H9 (cell line): Measurements from ENCODE around the gene F2R. TPM values are rescaled to one million over a fixed set of nuclear protein-coding genes. Genes with fewer than 3 reads are reported as not detected.

Source experiments
- DNase-seq: peaks from one replicate; pipeline ENCODE4 v3.0.0-alpha.2; 2017
- H2AFZ ChIP-seq: one replicate; pipeline ENCODE4 v1.6.1; 2013; ENCODE audit warnings: mild to moderate bottlenecking, low read length, control low read depth, moderate library complexity
- H2AK5ac ChIP-seq: 2 replicates; pipeline ENCODE4 v1.6.1; 2013; ENCODE audit warnings: low read length, control low read depth, mixed read lengths; ENCODE audit not compliant: insufficient read length
- H2BK120ac ChIP-seq: one replicate; pipeline ENCODE4 v1.6.1; 2013; ENCODE audit warnings: low read depth, mild to moderate bottlenecking, low read length, control low read depth, inconsistent platforms; ENCODE audit not compliant: poor library complexity, severe bottlenecking
- H2BK12ac ChIP-seq: 2 replicates; pipeline ENCODE4 v1.6.1; 2013; ENCODE audit warnings: low read length, control low read depth, mixed read lengths, low read depth; ENCODE audit not compliant: insufficient read length
- H2BK15ac ChIP-seq: 2 replicates; pipeline ENCODE4 v1.6.1; 2013; ENCODE audit warnings: low read depth, low read length, control low read depth
- H2BK20ac ChIP-seq: one replicate; pipeline ENCODE4 v1.6.1; 2013; ENCODE audit warnings: low read depth, mild to moderate bottlenecking, low read length, control low read depth, inconsistent platforms; ENCODE audit not compliant: poor library complexity, severe bottlenecking
- H2BK5ac ChIP-seq: 2 replicates; pipeline ENCODE4 v1.6.1; 2013; ENCODE audit warnings: low read length, control low read depth, mixed read lengths; ENCODE audit not compliant: insufficient read length
- H3K14ac ChIP-seq: 2 replicates; pipeline ENCODE4 v1.6.1; 2013; ENCODE audit warnings: low read length, control low read depth; ENCODE audit not compliant: insufficient read depth
- H3K18ac ChIP-seq: 2 replicates; pipeline ENCODE4 v1.6.1; 2013; ENCODE audit warnings: low read depth, mild to moderate bottlenecking, mixed read lengths, low read length, control low read depth; ENCODE audit not compliant: insufficient read length
- H3K23ac ChIP-seq: 2 replicates; pipeline ENCODE4 v1.6.1; 2013; ENCODE audit warnings: low read length, control low read depth, mixed read lengths, low read depth; ENCODE audit not compliant: insufficient read length
- H3K23me2 ChIP-seq: 2 replicates; pipeline ENCODE4 v1.6.1; 2013; ENCODE audit warnings: low read depth, mild to moderate bottlenecking, mixed read lengths, low read length, control low read depth; ENCODE audit not compliant: insufficient read length, poor library complexity, severe bottlenecking
- H3K27ac ChIP-seq: 2 replicates; pipeline ENCODE4 v1.5.1; 2013; ENCODE audit warnings: low read length, control low read depth, mixed read lengths, low read depth; ENCODE audit not compliant: insufficient read length
- H3K27me3 ChIP-seq: 2 replicates; pipeline ENCODE4 v1.6.1; 2013; ENCODE audit warnings: low read length, control low read depth, inconsistent platforms; ENCODE audit not compliant: insufficient read depth
- H3K4ac ChIP-seq: 2 replicates; pipeline ENCODE4 v1.6.1; 2013; ENCODE audit warnings: low read depth, mild to moderate bottlenecking, control low read depth, inconsistent platforms, low read length, moderate library complexity
- H3K4me1 ChIP-seq: 2 replicates; pipeline ENCODE4 v1.6.1; 2013; ENCODE audit warnings: low read length, control low read depth, inconsistent platforms; ENCODE audit not compliant: insufficient read depth
- H3K4me2 ChIP-seq: 2 replicates; pipeline ENCODE4 v1.6.1; 2013; ENCODE audit warnings: low read length, control low read depth, mixed read lengths; ENCODE audit not compliant: insufficient read length, insufficient read depth
- H3K56ac ChIP-seq: 2 replicates; pipeline ENCODE4 v1.6.1; 2013; ENCODE audit warnings: low read depth, mild to moderate bottlenecking, mixed read lengths, low read length, control low read depth; ENCODE audit not compliant: insufficient read length
- H3K79me1 ChIP-seq: 2 replicates; pipeline ENCODE4 v1.6.1; 2013; ENCODE audit warnings: low read depth, mild to moderate bottlenecking, moderate library complexity, low read length, control low read depth, inconsistent platforms; ENCODE audit not compliant: insufficient read depth, poor library complexity, severe bottlenecking
- H3K79me2 ChIP-seq: 2 replicates; pipeline ENCODE4 v1.6.1; 2013; ENCODE audit warnings: low read length, control low read depth, inconsistent platforms; ENCODE audit not compliant: insufficient read depth
- H3K9ac ChIP-seq: 2 replicates; pipeline ENCODE4 v1.6.1; 2013; ENCODE audit warnings: low read length, control low read depth, mixed read lengths; ENCODE audit not compliant: insufficient read length; ENCODE audit errors: extremely low read depth
- H3K9me3 ChIP-seq: one replicate; pipeline ENCODE4 v1.6.1; 2013; ENCODE audit warnings: low read depth, low read length, inconsistent platforms; ENCODE audit not compliant: control insufficient read depth
- H3T11ph ChIP-seq: one replicate; pipeline ENCODE4 v1.6.1; 2013; ENCODE audit warnings: mild to moderate bottlenecking, low read length, control low read depth, inconsistent platforms
- H4K20me1 ChIP-seq: one replicate; pipeline ENCODE4 v1.6.1; 2013; ENCODE audit not compliant: control insufficient read depth, insufficient read length, insufficient read depth
- H4K5ac ChIP-seq: 2 replicates; pipeline ENCODE4 v1.6.1; 2013; ENCODE audit warnings: low read depth, mild to moderate bottlenecking, mixed read lengths, low read length, control low read depth; ENCODE audit not compliant: insufficient read length
- H4K8ac ChIP-seq: replicated peaks from 2 replicates; pipeline ENCODE4 v1.6.1; 2013; ENCODE audit warnings: low read length, control low read depth, mixed read lengths, low read depth; ENCODE audit not compliant: insufficient read length
- H4K91ac ChIP-seq: 2 replicates; pipeline ENCODE4 v1.6.1; 2013; ENCODE audit warnings: low read depth, mild to moderate bottlenecking, moderate library complexity, mixed read lengths, low read length, control low read depth; ENCODE audit not compliant: insufficient read length
- H3K27ac Mint-ChIP-seq, 3 experiments: 2 replicates in 2 of 3; 3 replicates in 1 of 3; pipeline ENCODE4 v1.8.0; 2020 to 2021; ENCODE audit warnings: mixed read lengths in 3 of 3, mild to moderate bottlenecking in 1 of 3, moderate library complexity in 1 of 3
- H3K27me3 Mint-ChIP-seq: 2 replicates; pipeline ENCODE4 v1.8.0; 2021; ENCODE audit warnings: low read depth, mild to moderate bottlenecking, moderate library complexity, mixed read lengths
- H3K36me3 Mint-ChIP-seq, 3 experiments: 2 replicates in 2 of 3; 3 replicates in 1 of 3; pipeline ENCODE4 v1.8.0; 2020 to 2021; ENCODE audit warnings: low read depth in 3 of 3, mixed read lengths in 3 of 3; ENCODE audit not compliant: insufficient read depth in 1 of 3
- H3K4me1 Mint-ChIP-seq, 2 experiments: 2 replicates each; pipeline ENCODE4 v1.8.0; 2020; ENCODE audit warnings: mixed read lengths in 2 of 2
- H3K4me3 Mint-ChIP-seq, 2 experiments: 2 replicates in 1 of 2; 3 replicates in 1 of 2; pipeline ENCODE4 v1.8.0; 2020 to 2021; ENCODE audit warnings: mild to moderate bottlenecking in 2 of 2, mixed read lengths in 2 of 2, moderate library complexity in 1 of 2
- H3K9me3 Mint-ChIP-seq, 2 experiments: 2 replicates in 1 of 2; 3 replicates in 1 of 2; pipeline ENCODE4 v1.8.0; 2020; ENCODE audit warnings: mild to moderate bottlenecking in 2 of 2, mixed read lengths in 2 of 2, moderate library complexity in 1 of 2
- WGBS: extraction: QIAGEN DNeasy Blood & Tissue Kit; methylation state at CpG from one replicate; pipeline ENCODE4 v1.1.7; 2013; ENCODE audit warnings: missing lambda C conversion rate, low lambda C conversion rate, mixed read lengths; ENCODE audit not compliant: insufficient read length; ENCODE audit errors: extremely low coverage; 5-methylcytosine and 5-hydroxymethylcytosine counted together
- total RNA-seq: library from RNA; stranded (reverse); gene quantifications from 2 replicates; pipeline ENCODE4 v1.2.1, GENCODE V29; 2021
- TF ChIP-seq, protein P1 (sequence below): fragments of 200-600 bp; sonication (generic); conservative IDR thresholded peaks from 3 replicates; pipeline ENCODE4 v1.8.0; 2021; ENCODE audit warnings: antibody characterized with exemption, mild to moderate bottlenecking

F2R gene
- total RNA-seq, 1 experiment from 2014 or later = 14.8 TPM

DNA sequence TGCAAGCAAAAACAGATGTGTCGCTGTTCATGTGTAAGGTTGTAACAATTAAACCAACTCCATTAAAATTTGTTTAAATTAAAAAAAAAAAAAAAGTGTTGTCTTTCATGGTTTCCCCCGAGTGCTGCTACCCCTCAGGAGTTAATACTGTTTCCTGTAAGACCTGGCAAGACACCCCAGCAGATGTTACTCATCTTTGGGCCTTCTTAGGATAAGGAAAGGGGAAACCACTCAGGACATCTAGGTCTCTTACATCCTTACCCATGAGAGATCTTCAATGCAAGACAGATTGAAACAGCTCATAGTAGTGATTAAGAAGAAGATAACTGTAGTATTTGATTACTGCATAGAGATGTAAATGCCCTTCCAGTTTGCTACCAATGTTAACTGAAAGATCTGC, 33.5 kb upstream of the F2R start:
- no peak overlapping the region for H3K18ac ChIP-seq
- no peak overlapping the region for H3K4me2 ChIP-seq
- no peak for DNase-seq
- no peak overlapping the region for H3K27ac Mint-ChIP-seq
- no peaks in the 10 kb centered on the region for H3K79me2 ChIP-seq
- no peak overlapping the region for H4K8ac ChIP-seq
- no peaks in the 10 kb centered on the region for H4K20me1 ChIP-seq
- H3K4me1 ChIP-seq = no peaks in the 10 kb centered on the region
- H3K4ac ChIP-seq = no peak overlapping the region
- H3K36me3 Mint-ChIP-seq = peaks cover 0 to 10% (median 0%) of the 10 kb centered on the region in 3 experiments; a peak in 3 of 7 replicates
- no peaks in the 10 kb centered on the region; the same call in 1 of the 2 replicates for H3K27me3 ChIP-seq
- H3T11ph ChIP-seq = no peak overlapping the region
- no peak overlapping the region for H4K91ac ChIP-seq
- H2BK12ac ChIP-seq = no peak overlapping the region
- H3K27ac ChIP-seq = no peak overlapping the region
- no peak overlapping the region for H3K56ac ChIP-seq
- H3K14ac ChIP-seq = no peak overlapping the region
- TF ChIP-seq, protein P1, sequence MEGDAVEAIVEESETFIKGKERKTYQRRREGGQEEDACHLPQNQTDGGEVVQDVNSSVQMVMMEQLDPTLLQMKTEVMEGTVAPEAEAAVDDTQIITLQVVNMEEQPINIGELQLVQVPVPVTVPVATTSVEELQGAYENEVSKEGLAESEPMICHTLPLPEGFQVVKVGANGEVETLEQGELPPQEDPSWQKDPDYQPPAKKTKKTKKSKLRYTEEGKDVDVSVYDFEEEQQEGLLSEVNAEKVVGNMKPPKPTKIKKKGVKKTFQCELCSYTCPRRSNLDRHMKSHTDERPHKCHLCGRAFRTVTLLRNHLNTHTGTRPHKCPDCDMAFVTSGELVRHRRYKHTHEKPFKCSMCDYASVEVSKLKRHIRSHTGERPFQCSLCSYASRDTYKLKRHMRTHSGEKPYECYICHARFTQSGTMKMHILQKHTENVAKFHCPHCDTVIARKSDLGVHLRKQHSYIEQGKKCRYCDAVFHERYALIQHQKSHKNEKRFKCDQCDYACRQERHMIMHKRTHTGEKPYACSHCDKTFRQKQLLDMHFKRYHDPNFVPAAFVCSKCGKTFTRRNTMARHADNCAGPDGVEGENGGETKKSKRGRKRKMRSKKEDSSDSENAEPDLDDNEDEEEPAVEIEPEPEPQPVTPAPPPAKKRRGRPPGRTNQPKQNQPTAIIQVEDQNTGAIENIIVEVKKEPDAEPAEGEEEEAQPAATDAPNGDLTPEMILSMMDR = no peak
- H3K27me3 Mint-ChIP-seq = no peaks in the 10 kb centered on the region
- no peaks in the 10 kb centered on the region for H3K9me3 Mint-ChIP-seq
- H2AFZ ChIP-seq = no peak overlapping the region
- no peaks in the 10 kb centered on the region for H3K79me1 ChIP-seq
- H3K23ac ChIP-seq = no peak overlapping the region
- no peaks in the 10 kb centered on the region for H3K23me2 ChIP-seq
- no peak overlapping the region for H2BK20ac ChIP-seq
- no peak overlapping the region for H2BK15ac ChIP-seq
- no peak overlapping the region for H3K9ac ChIP-seq
- H3K9me3 ChIP-seq = no peaks in the 10 kb centered on the region
- no peaks in the 10 kb centered on the region for H3K4me1 Mint-ChIP-seq
- H3K4me3 Mint-ChIP-seq = no peak overlapping the region
- no peak overlapping the region for H2AK5ac ChIP-seq
- no peak overlapping the region for H2BK120ac ChIP-seq
- WGBS = no CpG with 5 or more reads among the region's 2 CpGs
- no peak overlapping the region for H2BK5ac ChIP-seq
- no peak overlapping the region for H4K5ac ChIP-seq
